GM12801 (cell line): ENCODE results near the gene NXPH2.

ENCODE experiments used
- TF ChIP-seq, protein P1 (sequence below): IDR thresholded peaks from one replicate; pipeline ENCODE4 v1.5.1; 2011; ENCODE audit warnings: control low read depth; ENCODE audit not compliant: insufficient read length; ENCODE audit errors: extremely low read depth

NXPH2 gene

DNA sequence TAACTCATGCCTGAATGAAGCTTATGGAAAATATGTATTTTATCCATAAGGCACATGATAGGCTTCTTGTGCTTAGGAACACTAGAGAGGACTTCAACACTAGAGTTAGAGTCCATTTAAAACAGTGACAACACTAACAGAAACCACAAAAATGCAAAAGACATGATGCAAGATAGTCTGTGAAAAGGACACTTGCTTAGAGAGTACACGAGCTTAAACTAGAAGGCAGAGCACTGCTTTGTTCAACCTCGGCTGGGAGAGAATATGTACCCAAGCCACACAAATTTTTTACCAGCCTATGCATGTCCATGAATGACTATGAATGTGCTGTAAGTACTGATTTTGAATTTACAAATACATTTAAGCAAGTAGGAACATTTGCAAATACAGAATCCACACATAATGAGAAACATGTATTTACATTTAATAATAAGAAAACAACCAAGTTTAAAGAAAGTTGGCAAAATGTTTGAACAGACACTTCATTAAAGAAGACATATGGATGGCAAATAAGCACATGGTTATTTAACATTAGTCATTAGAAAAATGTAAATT, 148.0 kb downstream of the NXPH2 start:
- TF ChIP-seq, protein P1, sequence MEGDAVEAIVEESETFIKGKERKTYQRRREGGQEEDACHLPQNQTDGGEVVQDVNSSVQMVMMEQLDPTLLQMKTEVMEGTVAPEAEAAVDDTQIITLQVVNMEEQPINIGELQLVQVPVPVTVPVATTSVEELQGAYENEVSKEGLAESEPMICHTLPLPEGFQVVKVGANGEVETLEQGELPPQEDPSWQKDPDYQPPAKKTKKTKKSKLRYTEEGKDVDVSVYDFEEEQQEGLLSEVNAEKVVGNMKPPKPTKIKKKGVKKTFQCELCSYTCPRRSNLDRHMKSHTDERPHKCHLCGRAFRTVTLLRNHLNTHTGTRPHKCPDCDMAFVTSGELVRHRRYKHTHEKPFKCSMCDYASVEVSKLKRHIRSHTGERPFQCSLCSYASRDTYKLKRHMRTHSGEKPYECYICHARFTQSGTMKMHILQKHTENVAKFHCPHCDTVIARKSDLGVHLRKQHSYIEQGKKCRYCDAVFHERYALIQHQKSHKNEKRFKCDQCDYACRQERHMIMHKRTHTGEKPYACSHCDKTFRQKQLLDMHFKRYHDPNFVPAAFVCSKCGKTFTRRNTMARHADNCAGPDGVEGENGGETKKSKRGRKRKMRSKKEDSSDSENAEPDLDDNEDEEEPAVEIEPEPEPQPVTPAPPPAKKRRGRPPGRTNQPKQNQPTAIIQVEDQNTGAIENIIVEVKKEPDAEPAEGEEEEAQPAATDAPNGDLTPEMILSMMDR, result no peak

DNA sequence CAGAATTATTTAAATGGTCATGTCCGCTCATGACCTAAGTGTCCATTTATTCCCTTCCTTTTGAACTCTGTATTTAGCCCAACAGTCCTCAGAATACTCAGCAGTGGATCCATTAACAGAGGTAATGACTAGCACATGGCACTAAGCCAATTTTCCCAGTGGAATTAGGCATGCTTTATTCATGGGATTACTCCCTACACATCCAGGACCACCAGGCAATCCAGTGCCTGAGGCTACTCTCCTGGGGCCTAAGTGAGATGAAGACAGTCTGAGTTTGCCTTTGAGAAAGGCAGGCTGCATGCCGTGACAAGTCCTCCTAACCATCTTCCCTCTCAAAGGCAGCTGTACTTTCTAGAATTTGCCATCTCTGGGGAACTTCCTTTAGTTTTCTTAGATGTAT, 150.0 kb downstream of the NXPH2 start:
- TF ChIP-seq, protein P1, result no peak

- TF ChIP-seq, protein P1, result no peak
Measured at GRCh38 chr2:138626148-138626547, 154.0 kb downstream of the NXPH2 start.

DNA sequence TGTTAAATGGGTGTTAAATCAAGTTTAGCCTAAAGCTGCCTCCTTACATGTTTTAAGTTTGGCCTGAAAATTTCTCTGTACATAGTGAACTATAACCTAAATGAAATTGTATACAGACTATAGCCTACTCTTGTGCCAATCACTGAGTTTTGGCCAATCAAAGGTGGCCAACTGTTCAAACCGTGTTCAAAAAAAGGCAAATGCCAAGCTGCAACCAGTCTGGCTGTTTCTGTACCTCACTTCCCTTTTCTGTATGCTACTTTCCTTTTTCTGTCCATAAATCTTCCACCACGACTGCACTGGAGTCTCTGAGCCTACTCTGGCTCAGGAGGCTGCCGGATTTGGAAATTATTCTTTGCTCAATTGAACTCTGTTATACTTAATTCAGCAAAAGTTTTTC, 157.6 kb downstream of the NXPH2 start:
- TF ChIP-seq, protein P1, result no peak

DNA sequence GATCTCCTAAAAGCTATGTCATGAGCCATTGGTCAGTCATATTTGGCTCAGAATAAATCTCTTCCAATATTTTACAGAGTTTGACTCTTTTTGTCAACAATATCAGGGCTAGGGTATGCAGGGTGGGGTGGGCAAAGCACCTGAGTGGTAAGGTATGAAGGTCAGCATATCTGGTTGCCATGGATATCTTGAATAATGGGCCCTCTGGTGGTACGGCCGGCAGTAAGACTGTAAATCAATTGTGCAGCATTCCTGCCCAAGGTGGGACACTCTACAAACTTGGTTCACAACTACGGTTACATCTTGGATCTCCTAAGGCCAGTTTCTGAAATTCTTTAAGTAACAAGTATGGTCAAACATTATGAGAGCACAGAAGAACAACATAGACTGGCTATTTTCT, 159.1 kb downstream of the NXPH2 start:
- TF ChIP-seq, protein P1, result no peak

GRCh38 chr2:138620431-138620830, 159.8 kb downstream of the NXPH2 start:
- TF ChIP-seq, protein P1, result no peak
